ENCODE measurements around the gene P2RX6. TPM values are rescaled to one million over a fixed set of nuclear protein-coding genes. Genes with fewer than 3 reads are reported as not detected.

P2RX6 gene
- total and polyA plus RNA-seq, 8 donors = 0.09 to 2.9 (median 0.39) TPM; not detected in 1

DNA sequence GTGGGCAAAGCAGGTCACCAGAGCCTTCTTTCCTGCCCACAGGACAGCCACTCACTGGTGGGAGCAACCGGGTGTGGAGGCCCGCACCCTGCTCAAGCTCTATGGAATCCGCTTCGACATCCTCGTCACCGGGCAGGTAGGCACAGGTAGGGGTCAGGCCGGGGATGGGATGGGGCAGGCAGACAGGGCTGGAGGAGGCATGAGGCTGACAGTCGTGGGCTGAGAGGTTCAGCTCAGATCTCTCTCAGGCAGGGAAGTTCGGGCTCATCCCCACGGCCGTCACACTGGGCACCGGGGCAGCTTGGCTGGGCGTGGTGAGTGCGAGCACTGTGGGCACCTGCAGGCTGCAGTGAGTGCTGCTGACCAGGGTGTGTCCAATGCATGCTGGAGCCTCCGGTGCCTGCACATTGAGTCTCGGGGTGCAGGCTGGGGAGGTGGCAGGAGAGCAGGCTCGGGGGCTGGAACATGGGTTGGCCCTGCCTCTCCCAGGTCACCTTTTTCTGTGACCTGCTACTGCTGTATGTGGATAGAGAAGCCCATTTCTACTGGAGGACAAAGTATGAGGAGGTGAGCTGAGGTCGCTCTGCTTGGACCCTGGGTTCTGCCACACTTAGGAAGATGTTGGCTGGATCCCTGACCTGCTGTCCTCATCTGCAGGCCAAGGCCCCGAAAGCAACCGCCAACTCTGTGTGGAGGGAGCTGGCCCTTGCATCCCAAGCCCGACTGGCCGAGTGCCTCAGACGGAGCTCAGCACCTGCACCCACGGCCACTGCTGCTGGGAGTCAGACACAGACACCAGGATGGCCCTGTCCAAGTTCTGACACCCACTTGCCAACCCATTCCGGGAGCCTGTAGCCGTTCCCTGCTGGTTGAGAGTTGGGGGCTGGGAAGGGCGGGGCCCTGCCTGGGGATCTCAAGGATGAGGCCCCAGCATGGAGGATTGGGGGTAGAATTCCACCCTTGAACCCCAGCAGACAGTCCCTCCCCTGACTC, 11.1 kb downstream of the P2RX6 start:
- H3K4me1 ChIP-seq = no peaks in the 10 kb centered on the region
- DNase-seq (no peak), ATAC-seq (no peak), FAIRE-seq (no peak)
- H3K4me3 ChIP-seq = no peak overlapping the region
- H3K9me3 ChIP-seq = no peaks in the 10 kb centered on the region
- TF ChIP-seq, protein P1, sequence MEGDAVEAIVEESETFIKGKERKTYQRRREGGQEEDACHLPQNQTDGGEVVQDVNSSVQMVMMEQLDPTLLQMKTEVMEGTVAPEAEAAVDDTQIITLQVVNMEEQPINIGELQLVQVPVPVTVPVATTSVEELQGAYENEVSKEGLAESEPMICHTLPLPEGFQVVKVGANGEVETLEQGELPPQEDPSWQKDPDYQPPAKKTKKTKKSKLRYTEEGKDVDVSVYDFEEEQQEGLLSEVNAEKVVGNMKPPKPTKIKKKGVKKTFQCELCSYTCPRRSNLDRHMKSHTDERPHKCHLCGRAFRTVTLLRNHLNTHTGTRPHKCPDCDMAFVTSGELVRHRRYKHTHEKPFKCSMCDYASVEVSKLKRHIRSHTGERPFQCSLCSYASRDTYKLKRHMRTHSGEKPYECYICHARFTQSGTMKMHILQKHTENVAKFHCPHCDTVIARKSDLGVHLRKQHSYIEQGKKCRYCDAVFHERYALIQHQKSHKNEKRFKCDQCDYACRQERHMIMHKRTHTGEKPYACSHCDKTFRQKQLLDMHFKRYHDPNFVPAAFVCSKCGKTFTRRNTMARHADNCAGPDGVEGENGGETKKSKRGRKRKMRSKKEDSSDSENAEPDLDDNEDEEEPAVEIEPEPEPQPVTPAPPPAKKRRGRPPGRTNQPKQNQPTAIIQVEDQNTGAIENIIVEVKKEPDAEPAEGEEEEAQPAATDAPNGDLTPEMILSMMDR (IDR thresholded peaks at IDR 0.05) = no peak
- 79 to 84% methylated on average over 27 of the region's 27 CpGs for WGBS, 2 donors
- H3K27me3 ChIP-seq = no peaks in the 10 kb centered on the region
- intact Hi-C loops (cut with DNase I) = loop anchor here in 1 of 3 donors (10.0 kb wide), 1 partner anchor 49 kb away; no protein-coding TSS in a partner anchor
- no peaks in the 10 kb centered on the region for H3K36me3 ChIP-seq
- no peak overlapping the region for H3K27ac ChIP-seq

DNA sequence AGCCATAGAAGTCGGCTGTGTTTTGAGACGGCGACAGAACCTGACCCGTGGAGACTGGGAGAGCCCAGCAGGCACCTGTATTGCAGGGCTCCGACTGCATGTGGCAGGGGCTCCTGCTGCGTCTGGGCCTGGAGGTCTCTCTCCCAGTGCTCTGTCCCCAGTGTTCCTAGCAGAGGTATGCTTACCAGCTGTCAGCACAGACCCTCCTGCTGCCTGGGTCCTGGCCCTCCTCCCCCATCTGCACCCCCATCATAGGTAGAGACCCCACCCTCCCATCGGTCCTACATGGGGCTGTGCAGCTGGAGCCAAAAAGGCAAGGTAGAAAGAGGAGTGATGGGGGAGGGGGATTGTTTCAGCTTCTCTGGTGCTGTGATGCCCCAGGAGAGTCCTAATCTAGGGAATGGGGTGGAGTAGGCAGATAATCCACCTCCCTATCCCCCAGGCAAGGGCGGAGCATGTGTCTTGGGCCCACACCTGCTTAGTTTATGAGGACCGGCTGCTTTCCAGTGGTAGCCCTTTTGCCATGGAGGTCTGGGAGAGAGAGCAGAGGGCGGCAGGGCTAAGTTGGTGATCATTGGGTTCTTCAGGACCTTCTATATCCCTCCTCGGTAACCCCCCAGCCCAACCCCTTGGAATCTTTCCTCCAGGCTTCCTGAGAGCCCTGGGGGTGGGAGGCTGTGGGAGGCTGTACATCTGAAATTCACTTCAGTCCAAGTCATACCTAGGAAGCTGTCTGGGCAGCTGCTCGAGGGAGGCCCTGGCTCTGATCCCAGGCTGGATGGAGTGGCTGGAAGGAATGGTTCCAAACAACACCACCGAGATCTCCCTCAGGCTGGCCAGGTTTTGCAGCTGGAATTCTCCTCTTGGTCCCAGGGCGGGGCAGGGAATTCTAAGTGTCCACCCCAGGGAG, 12.1 kb downstream of the P2RX6 start:
- intact Hi-C loops (cut with DNase I) = loop anchor here in 1 of 3 donors (10.0 kb wide), 1 partner anchor 48 kb away; no protein-coding TSS in a partner anchor
- no peak for DNase-seq
- no peaks in the 10 kb centered on the region for H3K4me1 ChIP-seq
- H3K36me3 ChIP-seq = no peaks in the 10 kb centered on the region
- no peak for FAIRE-seq
- TF ChIP-seq, protein P1 (IDR thresholded peaks at IDR 0.05) = no peak
- WGBS, 2 donors = 67 to 70% methylated on average over 14 of the region's 14 CpGs
- H3K9me3 ChIP-seq = no peaks in the 10 kb centered on the region
- H3K27me3 ChIP-seq = no peaks in the 10 kb centered on the region
- no peak for ATAC-seq
- H3K27ac ChIP-seq = no peak overlapping the region
- no peak overlapping the region for H3K4me3 ChIP-seq

DNA sequence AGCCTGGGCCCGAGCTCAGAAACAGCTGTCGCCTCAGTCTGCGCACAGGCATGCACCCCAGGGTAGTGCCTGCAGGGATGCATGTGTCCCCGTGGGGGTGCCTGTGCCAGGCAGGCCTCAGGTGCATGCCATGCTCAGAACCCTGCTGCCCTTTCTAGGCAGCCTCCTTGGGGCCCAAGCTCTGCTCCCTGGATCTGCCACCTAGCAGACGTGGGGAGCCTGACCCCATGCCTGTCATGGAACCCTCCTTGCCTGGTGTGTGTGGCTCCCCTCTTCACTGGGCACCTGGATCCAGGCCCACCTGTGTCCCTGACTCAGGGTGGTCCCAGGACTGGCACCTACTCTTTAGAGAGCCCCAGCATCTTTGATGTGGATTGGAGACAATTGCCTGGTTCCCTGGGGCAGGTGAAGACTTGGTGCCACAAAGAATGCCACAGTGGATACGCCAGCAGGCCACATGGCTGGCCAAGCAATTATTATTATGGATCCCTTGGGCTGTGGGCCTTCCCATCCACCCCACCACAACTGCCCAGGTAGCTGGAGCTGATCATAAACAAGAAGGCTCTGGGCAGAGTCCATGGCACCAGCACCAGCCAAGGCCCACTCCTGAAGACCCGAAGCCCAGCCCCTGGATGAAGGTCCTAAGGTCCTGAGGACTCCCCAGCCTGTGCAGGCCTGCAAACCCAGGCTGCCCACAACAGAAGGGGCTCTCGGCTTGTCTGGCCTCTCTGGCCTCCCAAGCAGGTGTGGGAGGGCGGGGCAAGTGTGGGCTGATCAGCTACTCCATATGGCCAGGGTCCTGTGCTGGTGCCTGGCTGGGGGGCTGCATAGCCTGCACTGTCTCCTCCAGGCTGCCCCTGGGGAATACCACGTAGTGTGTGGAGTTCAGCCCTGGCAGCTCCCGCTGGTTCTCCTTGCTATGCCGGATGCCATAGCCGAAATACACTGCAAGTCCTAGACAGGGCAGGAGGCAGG, 13.6 kb downstream of the P2RX6 start:
- H3K27me3 ChIP-seq = no peaks in the 10 kb centered on the region
- intact Hi-C loops (cut with DNase I) = loop anchor here in 1 of 3 donors (10.0 kb wide), 1 partner anchor 46 kb away; no protein-coding TSS in a partner anchor
- H3K4me1 ChIP-seq = no peaks in the 10 kb centered on the region
- ATAC-seq (no peak), FAIRE-seq (no peak), DNase-seq (peak in 1 of 6 donors; percentile 49)
- H3K9me3 ChIP-seq = no peaks in the 10 kb centered on the region
- no peak overlapping the region for H3K27ac ChIP-seq
- no peaks in the 10 kb centered on the region for H3K36me3 ChIP-seq
- no peak overlapping the region for H3K4me3 ChIP-seq
- 81 to 90% methylated on average over 13 of the region's 13 CpGs for WGBS, 2 donors
- TF ChIP-seq, protein P1 (IDR thresholded peaks at IDR 0.05) = no peak

DNA sequence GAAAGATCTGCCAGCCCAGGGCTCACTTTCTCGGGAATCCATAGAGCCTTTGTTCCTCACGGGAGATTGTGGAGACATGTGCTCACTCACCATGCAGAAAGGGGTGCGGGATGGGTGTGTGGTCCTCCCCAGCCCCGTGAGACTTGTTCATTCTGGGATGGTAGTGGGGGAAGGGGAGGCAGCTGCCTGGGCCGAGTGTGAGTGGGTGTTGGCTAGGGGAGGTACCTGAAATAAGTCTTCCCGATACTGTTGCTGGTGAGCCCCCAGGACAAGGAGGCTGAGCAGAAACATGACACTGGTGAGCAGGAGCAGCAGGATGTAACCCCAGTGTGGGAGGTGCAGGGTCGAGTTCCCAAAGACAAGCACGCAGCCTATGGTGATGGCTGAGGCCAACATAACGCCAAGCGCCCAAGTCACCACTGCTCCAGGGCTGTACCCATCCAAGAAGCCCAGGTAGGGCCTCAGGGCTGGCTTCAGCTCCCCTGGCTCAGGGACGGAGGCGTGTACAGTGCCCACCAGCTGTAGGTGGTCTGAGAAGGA, 14.6 kb downstream of the P2RX6 start:
- no peak overlapping the region for H3K4me3 ChIP-seq
- TF ChIP-seq, protein P1 (IDR thresholded peaks at IDR 0.05) = no peak
- H3K4me1 ChIP-seq = no peaks in the 10 kb centered on the region
- DNase-seq (peak in 1 of 6 donors; percentile 27), FAIRE-seq (no peak), ATAC-seq (no peak)
- H3K27ac ChIP-seq = no peak overlapping the region
- intact Hi-C loops (cut with DNase I) = loop anchor here in 1 of 3 donors (10.0 kb wide), 1 partner anchor 45 kb away; no protein-coding TSS in a partner anchor
- no peaks in the 10 kb centered on the region for H3K36me3 ChIP-seq
- no peaks in the 10 kb centered on the region for H3K9me3 ChIP-seq
- no peaks in the 10 kb centered on the region for H3K27me3 ChIP-seq
- 62 to 67% methylated on average over 12 of the region's 12 CpGs for WGBS, 2 donors
